GM18873 (cell line): Measurements from ENCODE around the gene SGCA.

ENCODE experiments used
- ATAC-seq: cut with Tn5 transposase; IDR thresholded peaks from one replicate; pipeline ENCODE4 v1.9.1; 2021; ENCODE audit warnings: mild to moderate bottlenecking, moderate library complexity, moderate number of reproducible peaks; ENCODE audit not compliant: unreplicated experiment, low FRiP score

The SGCA gene

GRCh38 chr17:50165867-50166517 is at the start of gene SGCA:
SGCA (plus strand) TSS chr17:50166005; CDS start chr17:50166041, 36 bp downstream.
- ATAC-seq = no peak

DNA sequence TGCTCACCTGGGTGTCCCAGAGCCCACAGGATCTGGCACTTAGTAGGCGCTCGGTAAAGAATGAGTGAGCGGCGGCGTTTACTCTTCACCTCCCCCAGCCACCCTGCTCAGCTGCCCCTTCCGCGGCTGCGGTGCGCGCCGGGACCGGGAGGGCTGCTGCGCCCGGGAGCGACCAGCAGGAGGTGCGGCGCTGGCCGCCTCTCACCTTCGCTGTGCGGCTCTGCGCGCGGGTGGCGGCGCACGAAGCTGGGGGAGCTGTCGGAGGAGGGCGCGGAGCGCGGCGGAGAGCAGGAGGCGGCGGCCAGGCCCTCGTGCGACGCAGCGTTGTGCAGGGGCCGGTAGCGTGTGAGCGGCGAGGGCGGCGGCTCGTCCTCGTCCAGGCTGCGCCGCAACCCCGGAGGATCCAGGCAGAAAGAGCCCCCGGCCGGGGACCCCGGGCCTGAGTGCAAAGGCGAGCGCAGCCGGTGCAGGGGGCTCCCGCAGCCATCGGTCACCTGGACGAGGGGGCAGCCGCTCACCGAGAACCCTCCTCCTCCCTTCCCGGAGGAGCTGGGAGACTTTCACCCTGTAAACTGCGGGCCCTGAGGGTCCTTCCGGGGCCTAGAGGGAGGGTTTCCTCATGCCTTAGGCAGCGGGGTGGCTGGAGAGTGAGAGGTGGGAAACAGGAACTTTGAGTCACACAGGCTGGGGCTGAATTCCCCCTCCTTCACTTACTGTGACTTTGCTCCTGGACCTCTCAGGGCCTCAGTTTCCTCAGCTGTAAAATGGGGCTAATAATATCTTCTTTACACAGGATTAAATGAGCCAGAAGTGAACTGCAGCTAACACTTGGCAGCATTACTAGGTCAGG is 48.4 kb upstream of the SGCA start:
- ATAC-seq = no peak

- ATAC-seq = no peak
Measured at GRCh38 chr17:50118076-50118827, 47.6 kb upstream of the SGCA start.

DNA sequence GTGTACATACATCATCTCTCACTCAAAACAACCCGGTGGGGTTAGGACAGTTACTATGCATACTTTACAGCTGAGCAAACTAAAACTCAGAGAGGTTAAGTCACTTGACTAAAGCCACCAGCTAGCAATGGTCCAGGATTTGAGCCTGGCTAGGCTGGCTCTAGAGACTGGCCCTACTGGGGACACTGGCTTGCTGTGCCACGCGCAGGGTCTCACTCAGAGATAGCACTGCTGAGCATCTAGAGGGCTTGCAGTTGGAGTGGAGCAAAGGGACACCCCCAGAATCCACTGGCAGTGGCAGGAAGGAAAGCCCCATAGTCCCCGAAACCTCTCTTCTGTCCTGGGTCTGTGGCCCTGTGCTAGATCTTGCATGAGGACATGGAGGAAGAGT is 47.0 kb upstream of the SGCA start:
- ATAC-seq = no peak

- ATAC-seq = no peak
Measured at GRCh38 chr17:50120475-50121253, 45.1 kb upstream of the SGCA start.

DNA sequence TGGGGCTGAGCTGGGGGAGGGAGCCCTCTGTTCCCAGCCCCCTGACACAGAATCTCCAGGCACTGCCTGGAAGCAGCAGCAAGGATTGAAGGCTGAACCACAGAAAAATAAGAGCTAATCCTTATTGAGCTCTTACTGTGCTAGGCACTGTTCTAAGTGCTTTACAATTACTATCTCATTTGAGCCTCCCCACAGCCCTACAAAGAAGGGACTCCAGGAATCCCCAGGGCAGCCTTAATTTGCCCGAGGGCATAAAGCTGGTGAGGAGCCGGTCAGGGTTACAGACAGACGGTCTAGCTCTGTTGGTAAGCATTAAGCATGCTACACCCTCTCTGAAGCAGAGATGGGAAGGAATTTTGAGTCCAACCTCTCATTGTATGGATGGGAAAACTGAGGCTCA is 42.9 kb upstream of the SGCA start:
- no peak for ATAC-seq

GRCh38 chr17:50123649-50124349 is 42.0 kb upstream of the SGCA start:
- no peak for ATAC-seq

DNA sequence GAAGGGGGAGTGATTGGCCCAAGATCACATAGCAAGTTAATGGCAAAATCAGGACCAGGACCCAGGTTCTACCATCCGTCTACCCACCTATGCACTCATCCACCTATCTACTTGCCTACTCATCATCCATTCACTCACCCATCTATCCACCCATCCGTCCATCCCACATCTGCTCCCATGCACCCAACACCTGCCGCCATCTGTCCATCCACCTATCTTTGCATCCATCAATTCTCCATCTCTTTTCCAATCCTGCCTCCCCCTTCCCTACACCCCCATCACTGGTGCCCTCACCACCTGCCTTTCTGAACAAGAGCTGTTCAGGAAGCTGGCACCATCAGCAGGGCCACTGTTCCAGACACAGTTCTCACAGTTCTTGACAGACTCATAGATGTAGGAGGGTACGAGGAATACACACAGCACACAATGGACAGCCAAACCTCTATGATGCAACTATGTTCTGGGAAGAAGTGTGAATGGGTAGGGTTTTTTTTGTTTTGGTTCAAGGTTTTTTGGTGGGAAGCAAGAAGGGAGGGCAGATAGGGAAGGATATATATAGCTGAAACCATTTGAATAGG is 40.3 kb upstream of the SGCA start:
- no peak for ATAC-seq

DNA sequence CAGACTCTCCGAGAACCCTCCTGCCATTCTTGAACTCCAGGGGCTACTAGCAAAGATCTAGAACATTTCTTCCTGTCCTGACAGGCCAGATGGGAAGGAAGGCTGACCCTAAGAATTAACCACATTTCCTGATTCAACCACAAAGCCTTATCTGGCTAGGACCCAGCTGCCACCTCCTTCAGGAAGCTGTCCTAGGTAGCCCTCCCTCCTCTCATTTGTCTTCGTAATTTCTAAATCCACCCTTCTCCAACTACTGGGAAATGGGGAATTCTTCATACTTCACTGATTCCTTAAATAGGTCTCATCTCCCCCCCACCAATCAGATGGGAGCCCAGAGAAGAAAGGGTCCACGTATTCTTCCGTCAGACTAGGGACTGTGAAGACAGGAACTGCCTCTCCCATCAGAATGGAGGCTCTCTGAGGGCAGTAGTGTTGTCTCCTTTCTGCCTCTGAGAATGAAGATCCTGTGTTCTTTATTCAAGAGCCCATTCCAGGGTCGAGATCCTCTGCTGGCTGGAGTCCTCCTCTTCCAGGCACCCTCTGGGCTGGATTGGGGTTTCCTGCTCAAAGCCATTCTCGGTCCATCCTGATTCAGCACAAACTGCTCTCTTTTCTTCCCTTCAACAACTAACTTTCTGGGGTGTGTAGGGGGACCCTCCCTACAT is 38.0 kb upstream of the SGCA start:
- no peak for ATAC-seq

DNA sequence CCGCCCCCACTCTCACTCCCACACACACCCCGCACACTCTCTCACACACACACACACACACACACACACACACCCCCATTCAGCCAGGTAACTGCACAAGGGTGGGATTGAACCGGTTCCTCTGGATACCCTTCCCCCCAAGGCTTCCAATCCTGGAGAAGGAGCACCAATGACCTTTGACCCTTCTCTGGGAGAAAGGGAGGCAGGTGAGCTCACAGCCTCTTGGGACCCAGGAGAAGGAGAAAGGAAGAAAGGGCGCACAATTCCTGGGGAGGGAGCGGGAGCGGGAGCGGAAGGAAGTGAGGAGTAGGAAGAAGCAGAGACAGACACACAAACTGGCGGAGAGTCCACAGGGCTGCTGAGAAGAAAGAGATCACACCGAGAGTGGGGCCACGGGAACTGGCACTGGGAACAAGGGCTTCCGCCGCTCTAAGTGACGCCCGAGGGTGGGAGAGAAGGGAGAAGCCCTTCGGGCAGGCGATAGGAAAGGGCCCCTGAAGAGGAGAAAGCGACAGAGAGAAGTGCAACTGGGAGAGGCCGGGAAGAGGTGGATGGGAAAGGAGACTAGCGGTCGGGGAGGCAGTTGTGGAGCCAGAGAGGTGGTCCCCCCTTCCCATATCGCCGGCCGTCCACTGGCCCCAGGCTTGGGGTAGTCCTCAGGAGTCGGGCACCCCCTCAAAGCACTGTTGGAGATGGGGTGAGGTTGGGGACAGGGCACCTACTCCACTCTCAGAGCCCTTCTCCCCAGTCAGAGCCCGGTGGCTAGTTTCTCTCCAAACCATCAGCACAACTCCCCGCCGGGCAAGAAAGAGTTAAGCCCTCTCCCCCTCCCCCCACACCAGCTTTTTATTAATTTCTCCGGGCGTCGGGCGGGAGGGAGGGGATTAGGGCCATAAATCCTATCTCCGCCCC is 37.1 kb upstream of the SGCA start:
- no peak for ATAC-seq

- ATAC-seq = no peak
Measured at GRCh38 chr17:50129353-50129727, 36.5 kb upstream of the SGCA start.

DNA sequence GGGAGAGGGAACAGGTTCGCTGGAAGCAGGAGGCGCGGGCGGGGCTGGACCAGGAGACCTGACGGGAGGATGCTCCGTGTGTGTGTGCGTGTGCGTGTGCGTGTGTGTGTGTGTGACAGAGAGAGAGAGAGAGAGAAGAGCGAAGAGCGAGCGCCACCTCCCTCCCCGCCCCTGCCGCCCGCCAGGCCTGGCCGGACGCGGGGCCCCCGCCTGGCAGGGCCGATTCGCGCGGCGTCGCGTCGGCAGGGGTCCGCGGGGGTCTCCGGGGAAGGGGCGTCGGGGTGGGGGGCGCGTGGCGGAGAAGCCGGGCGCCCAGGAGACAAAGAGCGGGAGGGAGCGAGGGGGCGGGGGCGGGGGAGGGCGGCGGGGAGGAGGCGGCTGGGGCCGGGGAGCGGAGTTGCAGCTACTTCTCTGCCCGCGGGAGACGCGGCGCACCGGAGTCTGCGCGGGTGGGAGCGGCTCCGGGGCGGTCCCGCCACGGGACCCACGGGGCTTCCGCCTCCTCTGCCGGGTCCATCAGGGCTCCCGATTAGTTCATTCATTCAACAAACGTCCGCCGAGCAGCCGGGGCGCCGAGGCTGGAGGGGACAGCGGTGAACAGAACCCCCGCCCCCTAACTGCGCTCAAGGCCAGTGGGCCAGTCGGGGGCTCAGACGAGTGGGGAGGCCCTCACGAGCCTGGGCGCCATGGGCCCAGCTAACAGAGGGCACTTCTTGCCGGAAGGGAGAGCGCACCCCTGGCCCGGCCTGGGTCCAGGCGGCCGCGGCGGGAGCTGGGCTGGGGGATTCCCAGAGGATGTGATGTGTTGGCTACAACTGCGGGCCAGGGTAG is 35.9 kb upstream of the SGCA start, which contains the start of gene SAMD14:
Gene SAMD14 (minus strand): TSS at position 433 of the 831 bp plus-strand sequence. CDS start 5,201 bp downstream, outside the sequence.
- no peak for ATAC-seq

DNA sequence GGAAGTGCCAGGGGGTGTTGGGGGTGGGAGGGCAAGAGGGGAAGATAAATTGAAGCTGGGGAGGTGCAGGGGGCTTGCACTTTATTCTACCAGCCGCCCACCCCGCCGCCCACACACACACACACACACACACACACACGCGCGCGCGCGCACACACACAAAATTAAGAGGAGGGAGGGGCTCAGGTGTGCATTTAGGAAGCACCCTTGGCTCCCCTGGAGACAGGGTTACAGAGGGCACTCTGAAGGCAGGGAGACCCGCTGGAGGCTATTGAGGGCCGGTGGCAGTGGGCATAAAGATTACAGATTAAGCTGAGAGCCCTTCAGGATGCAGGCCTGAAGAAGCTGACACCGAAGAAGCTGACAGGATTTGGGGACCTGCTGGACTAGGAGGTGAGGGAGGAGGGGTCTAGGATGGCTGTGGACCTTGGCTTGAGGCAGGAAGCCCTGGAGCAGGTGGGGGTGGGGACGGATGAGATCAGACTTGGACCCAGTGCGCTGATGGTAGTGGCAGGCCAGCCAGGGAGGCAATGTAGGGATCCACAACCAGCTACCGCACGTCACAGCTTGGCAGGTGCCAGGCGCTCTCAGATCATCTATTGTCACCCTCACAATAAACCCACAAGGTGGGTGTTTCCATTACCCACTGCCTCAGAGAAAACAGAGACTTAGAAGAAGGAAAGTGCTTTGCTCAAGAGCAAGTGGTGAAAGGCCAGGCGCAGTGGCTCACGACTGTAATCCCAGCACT is 35.1 kb upstream of the SGCA start:
- ATAC-seq = no peak

- ATAC-seq = no peak
Measured at GRCh38 chr17:50132104-50132794, 33.6 kb upstream of the SGCA start.

DNA sequence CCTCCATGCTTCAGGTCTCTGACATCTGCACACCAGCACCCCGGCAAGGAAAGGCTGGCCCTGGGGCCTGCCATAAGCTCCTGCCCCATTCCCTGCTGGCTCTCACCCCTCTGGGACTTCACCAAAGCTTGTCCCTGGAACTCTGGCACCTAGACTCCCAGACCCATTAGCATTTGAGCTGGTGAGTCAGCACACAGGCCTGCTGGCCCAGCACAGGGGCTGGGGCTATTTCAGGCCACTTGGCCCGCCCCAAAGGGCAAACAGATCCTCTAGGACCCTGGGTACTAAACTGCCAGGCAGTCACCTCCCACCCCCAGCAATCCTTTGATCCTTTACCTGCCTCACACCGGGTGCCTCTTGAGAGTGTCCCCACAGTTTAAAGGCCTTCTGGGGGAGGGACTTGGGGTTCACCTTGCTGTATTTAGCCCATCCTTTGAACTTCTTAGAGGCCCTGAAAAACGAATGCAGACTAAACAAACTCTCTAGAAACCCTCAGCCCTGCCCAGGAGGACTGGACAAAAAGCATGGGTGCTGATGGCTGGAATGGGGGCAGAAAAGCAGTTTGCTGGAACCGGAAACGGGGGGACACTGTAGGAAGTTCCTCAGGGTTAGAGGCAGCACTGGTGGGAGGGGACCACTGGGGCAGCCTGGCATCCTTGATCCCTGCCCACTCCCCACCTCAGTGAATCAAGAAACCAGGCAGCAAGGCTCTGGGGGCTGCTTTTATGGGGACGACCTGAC is 32.6 kb upstream of the SGCA start:
- ATAC-seq = no peak
